Mononuclear cell (primary cell): ENCODE results near the gene RALA. TPM values are rescaled to one million over a fixed set of nuclear protein-coding genes. Genes with fewer than 3 reads are reported as not detected.

Source experiments
- H3K27me3 ChIP-seq: 2 replicates; pipeline ENCODE4 v1.6.0; 2011; ENCODE audit warnings: low read length, control low read depth; ENCODE audit not compliant: insufficient read depth
- H3K4me1 ChIP-seq: 2 replicates; pipeline ENCODE4 v1.5.1; 2011; ENCODE audit warnings: mild to moderate bottlenecking, low read length, control low read depth; ENCODE audit not compliant: insufficient read depth
- H3K4me3 ChIP-seq: 2 replicates; pipeline ENCODE4 v1.5.1; 2011; ENCODE audit warnings: mild to moderate bottlenecking, low read length, moderate library complexity
- H3K9me3 ChIP-seq: 2 replicates; pipeline ENCODE4 v1.5.1; 2011; ENCODE audit warnings: low read depth, mild to moderate bottlenecking, control low read depth, low read length
- total RNA-seq: library from RNA; depleted of rRNA; stranded (reverse); fragments of >200 nt; gene quantifications from one replicate; pipeline ENCODE4 v1.2.3, GENCODE V29; 2012

Gene RALA
- total RNA-seq, 1 donor, result 10.6 TPM

- Histone ChIP-seq H3K9me3 (no peaks in the 10 kb centered on the region), H3K27me3 (peaks cover 26% of the 10 kb centered on the region), H3K4me3 (no peak overlapping the region), H3K4me1 (peaks cover 12% of the 10 kb centered on the region)
Observed at GRCh38 chr7:39606352-39606751, 17.0 kb upstream of the RALA start.

- no peaks in the 10 kb centered on the region for H3K9me3 ChIP-seq
- peaks cover 28% of the 10 kb centered on the region for H3K27me3 ChIP-seq
- peaks cover 12% of the 10 kb centered on the region for H3K4me1 ChIP-seq
- H3K4me3 ChIP-seq, result no peak overlapping the region
Observed at GRCh38 chr7:39606941-39607340, 16.4 kb upstream of the RALA start.

GRCh38 chr7:39607865-39608264, 15.5 kb upstream of the RALA start:
- Histone ChIP-seq H3K4me1 (peaks cover 12% of the 10 kb centered on the region), H3K27me3 (peaks cover 30% of the 10 kb centered on the region), H3K4me3 (no peak overlapping the region), H3K9me3 (no peaks in the 10 kb centered on the region)

DNA sequence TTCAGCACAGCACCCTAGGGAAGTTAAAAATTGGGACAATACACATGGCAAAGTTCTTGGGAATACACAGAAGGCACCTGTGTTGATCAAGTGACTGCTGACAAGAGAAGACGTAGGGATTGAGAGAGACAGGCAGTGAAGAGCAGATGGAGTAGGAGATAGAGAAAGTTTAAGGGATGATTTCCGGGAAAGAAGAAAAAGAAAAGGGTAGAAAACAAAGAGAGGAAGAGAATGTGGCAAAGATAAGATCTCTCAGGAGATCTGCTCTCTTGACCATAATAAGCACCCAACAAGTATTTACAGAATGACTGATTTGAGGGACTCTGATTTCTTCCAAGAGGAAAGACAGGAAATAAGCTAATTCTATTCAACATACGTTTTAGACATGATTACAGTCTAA, 15.1 kb upstream of the RALA start:
- peaks cover 12% of the 10 kb centered on the region for H3K4me1 ChIP-seq
- H3K9me3 ChIP-seq, result no peaks in the 10 kb centered on the region
- peaks cover 30% of the 10 kb centered on the region for H3K27me3 ChIP-seq
- H3K4me3 ChIP-seq, result no peak overlapping the region

DNA sequence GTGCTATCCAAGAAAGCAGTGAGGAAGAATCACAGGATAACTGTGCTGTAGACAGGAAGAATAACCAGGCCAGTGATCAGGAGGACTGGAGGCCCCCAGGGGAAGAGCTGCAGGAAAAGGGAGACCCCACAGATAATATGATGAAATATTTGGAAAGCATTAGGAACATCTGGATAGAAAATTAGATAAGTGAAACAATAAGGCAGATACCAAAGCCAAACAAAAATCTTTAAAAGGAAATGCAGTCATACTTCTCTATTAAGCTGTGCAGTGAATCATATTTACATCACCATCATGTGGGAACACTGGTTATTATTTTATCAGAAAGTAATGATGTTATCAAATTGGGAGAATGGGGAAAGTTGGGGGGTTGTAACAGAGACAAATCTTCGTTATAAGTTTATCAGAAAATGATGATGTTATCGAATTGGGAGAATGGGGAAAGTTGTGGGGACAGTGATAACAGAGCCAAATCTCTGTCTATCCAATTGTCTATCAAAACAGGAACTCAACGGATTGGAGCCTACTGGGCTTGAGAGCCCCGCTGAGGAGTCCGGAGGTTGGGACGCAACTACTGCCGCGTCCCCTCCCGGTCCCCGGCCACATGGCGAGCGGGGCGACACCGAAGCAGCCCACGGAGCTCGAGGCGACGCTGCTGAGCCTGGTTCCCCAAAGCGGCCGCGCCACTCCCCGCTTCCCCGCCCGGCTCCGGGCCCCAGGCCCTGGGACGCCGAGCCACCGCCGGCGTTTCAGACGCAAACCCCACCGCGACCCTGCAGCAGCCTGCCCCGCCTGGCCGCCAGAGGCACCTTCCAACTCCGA, 14.0 kb upstream of the RALA start:
- Histone ChIP-seq H3K4me1 (peaks cover 12% of the 10 kb centered on the region), H3K4me3 (no peak overlapping the region), H3K9me3 (no peaks in the 10 kb centered on the region), H3K27me3 (peaks cover 30% of the 10 kb centered on the region)

DNA sequence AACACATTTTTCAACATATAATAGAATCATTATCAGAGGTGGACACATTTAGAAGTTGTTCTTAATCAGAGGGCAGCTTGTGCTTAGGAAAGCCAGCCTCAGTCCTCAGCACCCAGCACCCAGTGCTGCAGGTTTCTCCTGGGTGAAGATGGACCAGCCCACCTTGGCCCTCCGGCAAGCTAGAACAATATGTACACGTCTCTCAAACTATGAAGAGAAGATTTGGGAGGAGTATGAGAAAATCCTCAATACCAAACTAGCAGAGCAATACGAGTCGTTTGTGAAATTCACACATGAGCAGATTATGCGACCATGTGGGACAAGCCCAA, 13.5 kb upstream of the RALA start:
- Histone ChIP-seq H3K4me3 (no peak overlapping the region), H3K9me3 (no peaks in the 10 kb centered on the region), H3K4me1 (peaks cover 12% of the 10 kb centered on the region), H3K27me3 (peaks cover 30% of the 10 kb centered on the region)

GRCh38 chr7:39613577-39613976, 9.8 kb upstream of the RALA start:
- H3K4me3 ChIP-seq, result no peak overlapping the region
- H3K9me3 ChIP-seq, result no peaks in the 10 kb centered on the region
- peaks cover 27% of the 10 kb centered on the region for H3K27me3 ChIP-seq
- H3K4me1 ChIP-seq, result peaks cover 12% of the 10 kb centered on the region

DNA sequence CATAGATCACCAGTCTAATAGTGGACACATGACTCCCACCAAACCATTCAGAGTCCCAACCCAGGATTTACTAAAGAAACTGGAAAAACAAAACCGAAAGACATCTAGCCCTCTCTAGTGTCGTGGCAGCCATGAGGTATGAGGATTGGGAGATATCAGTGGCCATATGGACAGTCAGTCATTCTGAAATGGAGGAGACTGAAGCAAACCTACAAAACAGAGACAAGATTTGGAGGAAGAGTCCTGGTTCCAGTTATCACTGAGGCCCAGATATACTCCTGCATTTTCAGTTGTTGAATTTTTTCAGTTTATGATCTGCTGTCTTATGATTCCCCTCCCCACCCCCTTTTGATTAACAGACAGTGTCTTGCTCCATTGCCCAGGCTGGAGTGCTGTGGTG, 9.1 kb upstream of the RALA start:
- H3K4me1 ChIP-seq, result peaks cover 8% of the 10 kb centered on the region
- H3K27me3 ChIP-seq, result peaks cover 22% of the 10 kb centered on the region
- no peaks in the 10 kb centered on the region for H3K9me3 ChIP-seq
- no peak overlapping the region for H3K4me3 ChIP-seq

GRCh38 chr7:39615350-39615975, 7.9 kb upstream of the RALA start:
- Histone ChIP-seq H3K4me3 (no peak overlapping the region), H3K4me1 (no peaks in the 10 kb centered on the region), H3K9me3 (no peaks in the 10 kb centered on the region), H3K27me3 (peaks cover 11% of the 10 kb centered on the region)

GRCh38 chr7:39616138-39616537, 7.2 kb upstream of the RALA start:
- Histone ChIP-seq H3K27me3 (peaks cover 6% of the 10 kb centered on the region), H3K4me3 (no peak overlapping the region), H3K4me1 (no peaks in the 10 kb centered on the region), H3K9me3 (no peaks in the 10 kb centered on the region)

DNA sequence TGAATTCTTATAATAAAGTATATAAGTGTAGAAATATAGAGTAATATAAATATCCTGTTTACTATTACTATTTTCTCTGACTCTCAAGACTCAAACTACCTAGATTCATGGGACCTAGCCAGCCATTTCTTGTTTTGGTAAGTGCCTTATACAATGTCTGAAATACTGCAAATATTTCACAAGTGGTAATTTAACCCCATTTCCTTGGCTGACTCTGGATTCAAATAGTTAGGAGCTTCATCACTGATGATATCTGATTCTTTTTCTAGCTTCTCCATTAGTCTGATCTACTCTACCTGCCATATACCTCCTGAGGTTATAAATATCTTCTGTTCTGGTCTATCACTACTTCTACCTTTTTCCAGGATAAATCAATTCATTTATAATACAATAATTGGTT, 6.4 kb upstream of the RALA start:
- Histone ChIP-seq H3K9me3 (no peaks in the 10 kb centered on the region), H3K27me3 (peaks cover 2% of the 10 kb centered on the region), H3K4me3 (no peak overlapping the region), H3K4me1 (peaks cover 4% of the 10 kb centered on the region)

DNA sequence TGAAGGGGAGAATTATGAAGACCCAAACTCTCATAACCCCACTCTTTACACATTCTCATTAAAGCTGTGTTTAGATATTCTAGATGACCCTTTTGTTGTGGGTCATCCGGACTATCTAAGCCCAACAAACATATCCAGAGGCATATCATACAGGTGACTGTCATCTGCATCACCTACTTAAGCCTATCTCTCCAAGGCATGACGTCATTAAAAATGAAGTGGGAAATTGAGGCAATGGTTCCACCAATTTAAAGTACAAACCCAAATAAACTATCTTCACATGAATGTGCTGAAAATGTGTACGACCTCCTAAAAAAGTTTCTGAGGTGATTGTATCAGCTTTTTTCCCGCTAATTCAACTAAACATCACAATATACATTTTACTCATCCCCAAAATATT, 4.5 kb upstream of the RALA start:
- Histone ChIP-seq H3K9me3 (no peaks in the 10 kb centered on the region), H3K4me3 (no peak overlapping the region)

GRCh38 chr7:39620486-39620885, 2.9 kb upstream of the RALA start:
- Histone ChIP-seq H3K27me3 (no peaks in the 10 kb centered on the region), H3K4me1 (peaks cover 21% of the 10 kb centered on the region), H3K9me3 (no peaks in the 10 kb centered on the region), H3K4me3 (no peak overlapping the region)

More for the DNA sequence above, 4.5 kb upstream of the RALA start:
- Histone ChIP-seq H3K27me3 (no peaks in the 10 kb centered on the region), H3K4me1 (peaks cover 14% of the 10 kb centered on the region)

DNA sequence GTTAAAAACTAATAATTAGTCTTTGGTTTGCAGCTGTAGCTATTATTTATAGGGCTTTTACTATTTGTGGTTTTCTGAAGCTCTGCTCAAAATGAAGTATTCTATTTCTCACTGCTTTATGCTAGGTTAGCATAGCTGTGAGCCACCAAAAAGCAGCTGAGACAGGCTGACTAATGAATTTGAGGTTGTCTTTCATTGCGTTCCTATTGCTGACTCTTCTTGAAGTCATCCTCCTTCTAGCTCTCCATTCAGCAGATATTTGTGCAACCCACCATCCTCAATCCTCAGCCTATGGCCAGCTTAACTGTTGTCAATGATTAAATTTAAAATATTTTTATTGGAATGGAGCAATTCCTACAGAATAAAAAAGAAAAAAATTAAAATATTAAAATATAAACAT, 2.1 kb upstream of the RALA start:
- Histone ChIP-seq H3K4me3 (no peak overlapping the region), H3K4me1 (peaks cover 21% of the 10 kb centered on the region), H3K27me3 (no peaks in the 10 kb centered on the region), H3K9me3 (no peaks in the 10 kb centered on the region)

- H3K27me3 ChIP-seq, result no peaks in the 10 kb centered on the region
- H3K4me1 ChIP-seq, result peaks cover 21% of the 10 kb centered on the region
- no peaks in the 10 kb centered on the region for H3K9me3 ChIP-seq
- no peak overlapping the region for H3K4me3 ChIP-seq
Observed at GRCh38 chr7:39621784-39622411, 1.5 kb upstream of the RALA start.
